Motor neuron (in vitro differentiated cells): Measurements from ENCODE around the gene THAP3. TPM values are rescaled to one million over a fixed set of nuclear protein-coding genes. Genes with fewer than 3 reads are reported as not detected.
"Not testable (repeated sequence)": the region's sequence is repeated elsewhere in the genome, so short reads cannot be mapped to it uniquely, and the experiment has no call there.

ENCODE experiments used
- ATAC-seq, 8 experiments: fragments of 200-7000 bp; cut with Tn5 transposase; replicated peaks in 6 of 8; 2 replicates each; pipeline ENCODE4 v1.8.0; 2021; ENCODE audit warnings: mild to moderate bottlenecking in 8 of 8, moderate library complexity in 8 of 8
- H3K27ac ChIP-seq, 2 donors: fragments of 250-450 bp; sonication (Bioruptor Pico); 2 replicates each; pipeline ENCODE4 v1.9.0; 2021; ENCODE audit warnings: antibody characterized with exemption in 2 of 2, mild to moderate bottlenecking in 2 of 2, moderate library complexity in 1 of 2
- H3K4me1 ChIP-seq, 2 donors: fragments of 250-450 bp; sonication (Bioruptor Pico); replicated peaks in 1 of 2; 2 replicates each; pipeline ENCODE4 v1.6.1; 2021; ENCODE audit warnings: antibody characterized with exemption in 2 of 2, mild to moderate bottlenecking in 2 of 2, moderate library complexity in 1 of 2
- H3K4me3 ChIP-seq, 5 donors: fragments of 250-450 bp; sonication (Bioruptor Pico); 2 replicates each; pipeline ENCODE4 v1.9.0; 2021; ENCODE audit warnings: antibody characterized with exemption in 5 of 5, mild to moderate bottlenecking in 5 of 5, moderate library complexity in 4 of 5
- WGBS, 10 experiments: fragments of 450-650 bp; shearing (Covaris generic); methylation state at CpG; one replicate each; pipeline ENCODE4 v1.0.0; 2022; 5-methylcytosine and 5-hydroxymethylcytosine counted together
- in situ Hi-C, 9 experiments: fragments of 400-800 bp; cut with MboI; loops; one replicate each; pipeline ENCODE4 v1.15.0; 2021; ENCODE audit warnings: low sequenced_read_pairs in 9 of 9, low pct_unique_long_range_greater_than_20kb in 2 of 9; ENCODE audit not compliant: unreplicated experiment in 9 of 9
- total RNA-seq, 8 experiments: library from RNA; unstranded; fragments of 300-600 nt; gene quantifications; 2 replicates each; pipeline versions ENCODE4 v1.2.3 to v1.2.4, GENCODE V29; 2022

The THAP3 gene
- total RNA-seq, 8 experiments from 2014 or later, result 12.8 to 47.5 (median 30.1) TPM

- no peak overlapping the region for H3K4me3 ChIP-seq
- ATAC-seq, result no peak
- no peak overlapping the region for H3K27ac ChIP-seq
- 90 to 100% (median 96%) methylated on average over 1 to 9 of the region's 11 CpGs; no CpG with 5 or more reads in 2 of the 10 experiments for WGBS, 10 experiments
- peaks cover 7 to 21% of the 10 kb centered on the region in 2 donors for H3K4me1 ChIP-seq
- in situ Hi-C loops, result no loop called here
These were observed 29.5 kb upstream of the THAP3 start for GRCh38 chr1:6594977-6595740.

GRCh38 chr1:6596351-6596750, 28.3 kb upstream of the THAP3 start:
- in situ Hi-C loops, result no loop called here
- Histone ChIP-seq H3K27ac (peak overlapping the region in 1 of 2 donors; percentile 20), H3K4me3 (no peak overlapping the region), H3K4me1 (peaks cover 19 to 26% of the 10 kb centered on the region in 2 donors)
- ATAC-seq, result no peak
- 70 to 89% (median 81%) methylated on average over 3 to 7 of the region's 7 CpGs; no CpG with 5 or more reads in 4 of the 10 experiments for WGBS, 10 experiments

- in situ Hi-C loops, result no loop called here
- 73 to 91% (median 88%) methylated on average over 3 to 6 of the region's 15 CpGs; no CpG with 5 or more reads in 5 of the 10 experiments for WGBS, 10 experiments
- peak overlapping the region in 1 of 2 donors; percentile 20 for H3K27ac ChIP-seq
These were observed 27.5 kb upstream of the THAP3 start for GRCh38 chr1:6596886-6597776.

GRCh38 chr1:6597777-6598131, 26.9 kb upstream of the THAP3 start:
- no peak for ATAC-seq
- H3K4me1 ChIP-seq, result peaks cover 20 to 26% of the 10 kb centered on the region in 2 donors
- no peak overlapping the region for H3K4me3 ChIP-seq
- no peak overlapping the region for H3K27ac ChIP-seq
- in situ Hi-C loops, result no loop called here
- WGBS, 10 experiments, result 79 to 100% (median 94%) methylated on average over 1 to 4 of the region's 6 CpGs; no CpG with 5 or more reads in 4 of the 10 experiments

More at GRCh38 chr1:6596886-6597776, 27.5 kb upstream of the THAP3 start:
- no peak overlapping the region for H3K4me3 ChIP-seq
- ATAC-seq, result no peak
- H3K4me1 ChIP-seq, result peaks cover 20 to 26% of the 10 kb centered on the region in 2 donors

GRCh38 chr1:6599141-6599975, 25.3 kb upstream of the THAP3 start:
- Histone ChIP-seq H3K4me3 (no peak overlapping the region), H3K27ac (no peak overlapping the region), H3K4me1 (peaks cover 29 to 37% of the 10 kb centered on the region in 2 donors)
- in situ Hi-C loops, result no loop called here
- 47 to 100% (median 91%) methylated on average over 1 to 15 of the region's 31 CpGs; no CpG with 5 or more reads in 4 of the 10 experiments for WGBS, 10 experiments
- no peak for ATAC-seq

GRCh38 chr1:6599991-6600390, 24.7 kb upstream of the THAP3 start:
- H3K27ac ChIP-seq, ATAC-seq, in situ Hi-C loops: not testable (repeated sequence)
- Histone ChIP-seq H3K4me3 (peak overlapping the region; percentile 49 to 64 (median 59)), H3K4me1 (peaks cover 31 to 40% of the 10 kb centered on the region in 2 donors)
- 0 to 92% (median 75%) methylated on average over 2 to 8 of the region's 8 CpGs; no CpG with 5 or more reads in 1 of the 10 experiments for WGBS, 10 experiments

GRCh38 chr1:6600410-6601048, 24.1 kb upstream of the THAP3 start:
- in situ Hi-C loops, result no loop called here
- 0 to 100% (median 35%) methylated on average over 2 to 6 of the region's 10 CpGs; no CpG with 5 or more reads in 3 of the 10 experiments for WGBS, 10 experiments
- ATAC-seq, result peak in 6 of 8 experiments; percentile 0 to 17 (median 2)
- H3K4me3 ChIP-seq, result peak overlapping the region; percentile 49 to 64 (median 59)
- peaks cover 31 to 40% of the 10 kb centered on the region in 2 donors for H3K4me1 ChIP-seq
- H3K27ac ChIP-seq, result peak overlapping the region in 1 of 2 donors; percentile 19

- ATAC-seq, result peak; percentile 9 to 50 (median 24)
- H3K4me1 ChIP-seq, result peaks cover 31 to 34% of the 10 kb centered on the region in 2 donors
- peak overlapping the region; percentile 49 to 64 (median 59) for H3K4me3 ChIP-seq
- WGBS, 10 experiments, result 0 to 7% (median 0%) methylated on average over 1 to 25 of the region's 40 CpGs; no CpG with 5 or more reads in 2 of the 10 experiments
- H3K27ac ChIP-seq, result peak overlapping the region in 1 of 2 donors; percentile 19
- in situ Hi-C loops, result no loop called here
These were observed 23.4 kb upstream of the THAP3 start for GRCh38 chr1:6601049-6601922.

GRCh38 chr1:6601923-6602668, 22.6 kb upstream of the THAP3 start:
- Histone ChIP-seq H3K4me3 (peak overlapping the region; percentile 49 to 64 (median 59)), H3K4me1 (peaks cover 26 to 31% of the 10 kb centered on the region in 2 donors), H3K27ac (peak overlapping the region; percentile 56 to 88)
- WGBS, 10 experiments, result 0 to 2% (median 0%) methylated on average over 3 to 52 of the region's 103 CpGs; no CpG with 5 or more reads in 4 of the 10 experiments
- ATAC-seq, result peak; percentile 3 to 61 (median 26)
- in situ Hi-C loops, result no loop called here

GRCh38 chr1:6602669-6603237, 21.9 kb upstream of the THAP3 start, which contains the start of gene KLHL21:
KLHL21 (minus strand) TSS chr1:6602869; CDS start chr1:6602817, 52 bp downstream.
- peak within 1 kb of the TSS; percentile 49 to 64 (median 59) for H3K4me3 ChIP-seq
- 0% methylated on average over 13 of the region's 84 CpGs; no CpG with 5 or more reads in 9 of the 10 experiments for WGBS, 10 experiments
- in situ Hi-C loops, result no loop called here
- peak within 1 kb of the TSS; percentile 66 to 88 for H3K27ac ChIP-seq
- peaks cover 22 to 31% of the 10 kb centered on the region in 2 donors for H3K4me1 ChIP-seq
- ATAC-seq, result peak; percentile 52 to 82 (median 72)
